Caco-2 (cell line): ENCODE measurements around the gene COL15A1. TPM values are rescaled to one million over a fixed set of nuclear protein-coding genes. Genes with fewer than 3 reads are reported as not detected.

ENCODE experiments used
- BruUV-seq: library from RNA; stranded (reverse); fragments of 400-500 nt; replicated peaks from 2 replicates; lab custom pipeline; 2021; lab: Mats Ljungman, UMichigan
- CTCF ChIA-PET: fragments of 300-600 bp; sonication (Branson Sonifier 250); formaldehyde crosslinking; loops from one replicate; lab custom pipeline; 2022; ENCODE audit warnings: antibody characterized with exemption; lab: Charles Lee
- POLR2A ChIA-PET: fragments of 300-600 bp; sonication (Branson Sonifier 250); formaldehyde crosslinking; loops from one replicate; lab custom pipeline; 2022; ENCODE audit warnings: antibody characterized with exemption; lab: Charles Lee
- DNase-seq, 2 experiments: peaks; one replicate each; pipeline versions ENCODE4 v3.0.0 to v3.0.0-alpha.2; 2020 to 2022
- H3K27me3 ChIP-seq: replicated peaks from 2 replicates; pipeline ENCODE4 v1.6.0; 2011; ENCODE audit warnings: low read length; ENCODE audit not compliant: control insufficient read depth, insufficient read depth
- H3K36me3 ChIP-seq: 2 replicates; pipeline ENCODE4 v1.5.1; 2011; ENCODE audit warnings: low read length; ENCODE audit not compliant: control insufficient read depth, insufficient read depth
- H3K4me1 ChIP-seq: fragments of 250-450 bp; sonication (Bioruptor Pico); 2 replicates; pipeline ENCODE4 v1.5.1; 2020; ENCODE audit warnings: mild to moderate bottlenecking
- H3K4me3 ChIP-seq: 2 replicates; pipeline ENCODE4 v1.5.1; 2011; ENCODE audit warnings: low read depth, mild to moderate bottlenecking, control low read depth, low read length
- H3K9me3 ChIP-seq: fragments of 250-450 bp; sonication (Bioruptor Pico); 2 replicates; pipeline ENCODE4 v1.5.1; 2020; ENCODE audit warnings: mild to moderate bottlenecking, moderate library complexity
- H3K27ac Mint-ChIP-seq: one replicate; pipeline ENCODE4 v1.8.0; 2022; ENCODE audit warnings: mixed read lengths; ENCODE audit not compliant: unreplicated experiment
- H3K27me3 Mint-ChIP-seq: one replicate; pipeline ENCODE4 v1.8.0; 2022; ENCODE audit warnings: mixed read lengths; ENCODE audit not compliant: insufficient read depth, unreplicated experiment
- H3K36me3 Mint-ChIP-seq: one replicate; pipeline ENCODE4 v1.8.0; 2022; ENCODE audit warnings: mild to moderate bottlenecking, mixed read lengths; ENCODE audit not compliant: insufficient read depth, unreplicated experiment
- H3K4me1 Mint-ChIP-seq: one replicate; pipeline ENCODE4 v1.8.0; 2022; ENCODE audit warnings: low read depth, mixed read lengths; ENCODE audit not compliant: unreplicated experiment
- H3K4me3 Mint-ChIP-seq: one replicate; pipeline ENCODE4 v1.8.0; 2022; ENCODE audit warnings: mild to moderate bottlenecking, moderate library complexity, mixed read lengths; ENCODE audit not compliant: unreplicated experiment
- H3K9me3 Mint-ChIP-seq: one replicate; pipeline ENCODE4 v1.8.0; 2022; ENCODE audit warnings: mixed read lengths; ENCODE audit not compliant: unreplicated experiment
- CTCF ChIP-seq, 2 experiments: fragments of 200-600 bp in 1 of 2; IDR thresholded peaks; 1 replicate in 1 of 2; 2 replicates in 1 of 2; pipeline versions ENCODE4 v1.5.1 to v1.8.0; 2011 to 2022; ENCODE audit warnings: antibody characterized with exemption in 1 of 2, control low read depth in 1 of 2, inconsistent platforms in 1 of 2, low read depth in 1 of 2, low read length in 1 of 2, mild to moderate bottlenecking in 1 of 2, moderate library complexity in 1 of 2; ENCODE audit not compliant: insufficient read depth in 1 of 2, severe bottlenecking in 1 of 2, unreplicated experiment in 1 of 2
- intact Hi-C: fragments of 100-400 bp; cut with micrococcal nuclease; formaldehyde crosslinking; loops from one replicate; pipeline ENCODE4 v1.10.0; 2022; ENCODE audit not compliant: unreplicated experiment
- total RNA-seq: library from RNA; stranded (reverse); gene quantifications from 2 replicates; pipeline ENCODE4 v1.2.3, GENCODE V29; 2022

The COL15A1 gene
- total RNA-seq, 1 experiment from 2014 or later: not detected

GRCh38 chr9:98992107-98992884, 48.6 kb downstream of the COL15A1 start:
- no peak overlapping the region for H3K4me3 Mint-ChIP-seq
- H3K27ac Mint-ChIP-seq: no peak overlapping the region
- Histone ChIP-seq H3K9me3 (no peaks in the 10 kb centered on the region; the same call in 1 of the 2 replicates), H3K36me3 (no peaks in the 10 kb centered on the region), H3K4me1 (no peaks in the 10 kb centered on the region), H3K27me3 (no peaks in the 10 kb centered on the region), H3K4me3 (no peak overlapping the region)
- TF ChIP-seq CTCF (IDR thresholded peaks at IDR 0.05; ENCODE audit: insufficient read depth in 1 of 2, low read depth in 1 of 2, low read length in 1 of 2, severe bottlenecking in 1 of 2, unreplicated experiment in 1 of 2): no peak
- no peaks in the 10 kb centered on the region for H3K4me1 Mint-ChIP-seq
- CTCF ChIA-PET: no interaction called here
- POLR2A ChIA-PET: no interaction called here
- H3K9me3 Mint-ChIP-seq: no peaks in the 10 kb centered on the region
- intact Hi-C loops: no loop called here
- BruUV-seq: no TSS peak
- H3K36me3 Mint-ChIP-seq: no peaks in the 10 kb centered on the region
- H3K27me3 Mint-ChIP-seq: peaks cover 15% of the 10 kb centered on the region
- DNase-seq: no peak

- no TSS peak for BruUV-seq
- H3K9me3 ChIP-seq: no peaks in the 10 kb centered on the region; the same call in 1 of the 2 replicates
- H3K4me3 Mint-ChIP-seq: no peak overlapping the region
- ChIA-PET CTCF (no interaction called here), POLR2A (no interaction called here)
- H3K36me3 Mint-ChIP-seq: no peaks in the 10 kb centered on the region
- DNase-seq: no peak
- intact Hi-C loops: no loop called here
- H3K36me3 ChIP-seq: no peaks in the 10 kb centered on the region
- H3K4me3 ChIP-seq: no peak overlapping the region
- TF ChIP-seq CTCF (IDR thresholded peaks at IDR 0.05; ENCODE audit: insufficient read depth in 1 of 2, low read depth in 1 of 2, low read length in 1 of 2, severe bottlenecking in 1 of 2, unreplicated experiment in 1 of 2): no peak
- no peaks in the 10 kb centered on the region for H3K27me3 ChIP-seq
- H3K9me3 Mint-ChIP-seq: no peaks in the 10 kb centered on the region
- no peaks in the 10 kb centered on the region for H3K4me1 Mint-ChIP-seq
- H3K4me1 ChIP-seq: no peaks in the 10 kb centered on the region
- H3K27ac Mint-ChIP-seq: no peak overlapping the region
- peaks cover 15% of the 10 kb centered on the region for H3K27me3 Mint-ChIP-seq
These were observed 49.3 kb downstream of the COL15A1 start for GRCh38 chr9:98992885-98993569.

- CTCF ChIA-PET: interaction anchor here (1.1 kb wide), 1 partner anchor 18 kb away, joined by 3 read pairs; no protein-coding TSS in a partner anchor
- H3K9me3 ChIP-seq: no peaks in the 10 kb centered on the region; the same call in 1 of the 2 replicates
- no peaks in the 10 kb centered on the region for H3K4me1 ChIP-seq
- Mint-ChIP-seq H3K27me3 (peaks cover 16% of the 10 kb centered on the region), H3K4me3 (no peak overlapping the region), H3K27ac (no peak overlapping the region), H3K4me1 (no peaks in the 10 kb centered on the region), H3K36me3 (no peaks in the 10 kb centered on the region), H3K9me3 (no peaks in the 10 kb centered on the region)
- no TSS peak for BruUV-seq
- no peak for TF ChIP-seq CTCF (IDR thresholded peaks at IDR 0.05; ENCODE audit: insufficient read depth in 1 of 2, low read depth in 1 of 2, low read length in 1 of 2, severe bottlenecking in 1 of 2, unreplicated experiment in 1 of 2)
- no peak for DNase-seq
- POLR2A ChIA-PET: no interaction called here
- H3K27me3 ChIP-seq: no peaks in the 10 kb centered on the region
- H3K36me3 ChIP-seq: no peaks in the 10 kb centered on the region
- no peak overlapping the region for H3K4me3 ChIP-seq
- intact Hi-C loops: no loop called here
These were observed 49.9 kb downstream of the COL15A1 start for GRCh38 chr9:98993570-98993945.
